IPS-11a (cell line): ENCODE data around the gene PNPLA3.

Source experiments
- H3K4me3 ChIP-seq: one replicate; pipeline ENCODE4 v1.5.1; 2013; ENCODE audit warnings: low read depth, low read length, control low read depth

PNPLA3 gene

DNA sequence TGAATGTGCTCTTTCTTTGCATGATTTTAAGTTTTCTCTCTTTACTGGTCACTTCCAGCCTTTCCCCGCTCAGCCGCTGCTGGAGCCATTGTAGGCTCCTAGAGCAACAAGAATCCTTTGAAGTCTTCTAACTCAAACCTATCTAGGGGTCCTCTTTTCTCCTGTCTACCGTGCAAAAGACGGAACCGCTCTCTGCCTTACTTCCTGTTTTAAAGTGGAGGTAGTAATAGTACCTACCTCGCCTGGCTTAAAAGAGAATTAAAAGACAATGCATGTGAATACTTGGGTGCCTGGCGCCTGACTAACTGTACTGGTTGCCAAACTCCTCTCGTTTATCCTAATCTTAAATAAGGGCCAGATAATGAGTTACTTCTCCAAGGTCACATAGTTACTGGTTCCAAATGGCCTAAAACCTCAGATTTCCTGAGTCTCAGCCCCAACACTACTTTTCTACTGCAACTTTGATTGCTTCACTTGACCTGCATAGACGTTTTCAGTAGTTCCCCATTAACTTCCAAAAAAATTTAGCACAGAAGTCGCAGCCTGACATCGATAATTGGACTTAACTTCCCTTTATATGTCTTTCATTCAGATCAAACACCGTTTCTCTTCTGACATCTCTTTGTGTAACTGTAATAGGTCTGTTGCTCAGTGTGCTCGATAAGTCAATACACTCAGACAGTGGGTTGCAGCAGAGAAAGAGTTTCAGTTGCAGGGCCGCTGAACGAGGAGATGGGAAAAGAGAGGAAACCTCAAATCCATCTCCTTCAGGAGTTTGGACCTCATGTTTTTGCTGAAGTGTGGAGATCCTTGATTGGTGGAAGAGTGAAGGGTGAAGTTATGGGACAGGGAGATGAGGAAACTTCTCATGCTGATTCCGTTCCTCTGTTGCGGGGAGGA is 32.5 kb downstream of the PNPLA3 start:
- peak overlapping the region; percentile 93 for H3K4me3 ChIP-seq

GRCh38 chr22:43956805-43957463 is 33.3 kb downstream of the PNPLA3 start:
- no peak overlapping the region for H3K4me3 ChIP-seq

- H3K4me3 ChIP-seq = no peak overlapping the region
These were observed 34.3 kb downstream of the PNPLA3 start for GRCh38 chr22:43957871-43958270.

DNA sequence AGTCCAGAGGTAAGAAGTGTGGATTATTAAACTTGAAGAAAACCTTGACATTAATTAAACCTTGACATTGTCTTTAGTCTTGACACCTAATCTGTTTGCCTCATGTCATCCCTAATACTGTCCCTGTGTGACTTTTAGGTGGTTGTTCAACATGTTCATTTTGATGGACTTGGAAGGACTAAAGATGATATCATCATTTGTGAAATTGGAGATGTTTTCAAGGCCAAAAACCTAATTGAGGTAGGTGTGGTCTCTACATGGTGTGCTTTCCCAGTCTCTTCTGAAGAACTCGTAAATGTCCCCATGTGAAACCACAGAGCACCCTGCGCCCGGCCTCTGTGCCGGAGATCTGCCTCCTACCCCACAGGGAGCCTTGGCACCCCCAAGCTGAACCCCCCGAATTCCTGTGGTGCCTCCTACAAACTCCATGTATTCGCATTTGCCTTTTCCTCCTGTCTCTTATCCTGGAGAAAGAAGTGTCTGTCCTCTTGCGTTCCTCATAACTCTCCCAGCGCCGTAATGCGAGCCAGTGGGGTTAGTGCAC is 40.8 kb downstream of the PNPLA3 start:
- no peak overlapping the region for H3K4me3 ChIP-seq

- H3K4me3 ChIP-seq = no peak overlapping the region
These were observed 43.5 kb downstream of the PNPLA3 start for GRCh38 chr22:43967069-43967468.

- H3K4me3 ChIP-seq = no peak overlapping the region
These were observed 45.0 kb downstream of the PNPLA3 start for GRCh38 chr22:43968614-43969013.

- no peak overlapping the region for H3K4me3 ChIP-seq
These were observed 45.6 kb downstream of the PNPLA3 start for GRCh38 chr22:43969021-43969878.

- H3K4me3 ChIP-seq = no peak overlapping the region
These were observed 46.6 kb downstream of the PNPLA3 start for GRCh38 chr22:43969989-43970755.

DNA sequence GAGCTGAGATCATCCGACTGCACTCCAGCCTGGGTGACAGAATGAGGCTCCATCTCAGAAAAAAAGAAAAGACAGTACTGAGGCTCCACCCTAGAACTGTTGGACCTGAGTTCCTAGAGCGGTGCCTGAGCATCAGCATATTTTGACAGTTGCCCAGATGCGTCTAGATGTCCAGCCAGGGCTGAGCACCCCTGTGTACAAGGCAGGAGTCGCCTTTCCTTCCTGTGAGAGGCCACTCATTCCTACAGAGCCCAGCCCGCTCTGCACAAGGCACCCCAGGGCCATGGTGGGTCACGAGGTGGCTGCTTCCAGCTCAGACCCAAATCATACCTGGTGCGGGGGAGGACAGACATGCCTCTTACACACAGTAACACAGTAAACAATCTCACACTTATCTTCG is 47.5 kb downstream of the PNPLA3 start:
- H3K4me3 ChIP-seq = no peak overlapping the region

GRCh38 chr22:43972931-43973462 is 49.4 kb downstream of the PNPLA3 start:
- no peak overlapping the region for H3K4me3 ChIP-seq

DNA sequence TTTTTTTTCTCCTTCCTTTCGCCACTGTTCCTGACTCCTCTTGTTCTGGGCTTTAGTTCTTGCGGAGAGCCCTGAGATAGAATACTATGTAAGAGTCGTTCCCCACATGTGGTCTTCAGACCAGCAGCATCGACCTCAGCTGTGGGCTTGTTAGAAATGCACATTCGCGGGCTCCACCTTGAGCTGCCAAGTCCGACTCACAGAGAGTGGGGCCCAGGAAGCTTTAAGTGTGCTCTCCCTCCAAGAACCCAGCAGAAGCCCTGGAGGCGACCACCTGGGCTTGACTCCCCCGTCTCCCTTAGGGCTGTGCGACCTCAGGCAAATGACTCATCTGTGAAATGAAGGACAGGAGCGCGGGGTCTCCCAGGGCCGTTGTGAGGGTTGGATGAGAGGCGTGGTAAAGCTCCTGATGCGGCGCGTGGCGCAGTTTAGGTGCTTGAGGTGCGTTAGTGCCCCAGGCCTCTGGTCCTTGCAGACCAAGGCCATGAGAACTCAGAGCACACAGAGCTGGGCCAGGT is 50.5 kb downstream of the PNPLA3 start:
- H3K4me3 ChIP-seq = no peak overlapping the region

- no peak overlapping the region for H3K4me3 ChIP-seq
These were observed 51.4 kb downstream of the PNPLA3 start for GRCh38 chr22:43975041-43975440.

DNA sequence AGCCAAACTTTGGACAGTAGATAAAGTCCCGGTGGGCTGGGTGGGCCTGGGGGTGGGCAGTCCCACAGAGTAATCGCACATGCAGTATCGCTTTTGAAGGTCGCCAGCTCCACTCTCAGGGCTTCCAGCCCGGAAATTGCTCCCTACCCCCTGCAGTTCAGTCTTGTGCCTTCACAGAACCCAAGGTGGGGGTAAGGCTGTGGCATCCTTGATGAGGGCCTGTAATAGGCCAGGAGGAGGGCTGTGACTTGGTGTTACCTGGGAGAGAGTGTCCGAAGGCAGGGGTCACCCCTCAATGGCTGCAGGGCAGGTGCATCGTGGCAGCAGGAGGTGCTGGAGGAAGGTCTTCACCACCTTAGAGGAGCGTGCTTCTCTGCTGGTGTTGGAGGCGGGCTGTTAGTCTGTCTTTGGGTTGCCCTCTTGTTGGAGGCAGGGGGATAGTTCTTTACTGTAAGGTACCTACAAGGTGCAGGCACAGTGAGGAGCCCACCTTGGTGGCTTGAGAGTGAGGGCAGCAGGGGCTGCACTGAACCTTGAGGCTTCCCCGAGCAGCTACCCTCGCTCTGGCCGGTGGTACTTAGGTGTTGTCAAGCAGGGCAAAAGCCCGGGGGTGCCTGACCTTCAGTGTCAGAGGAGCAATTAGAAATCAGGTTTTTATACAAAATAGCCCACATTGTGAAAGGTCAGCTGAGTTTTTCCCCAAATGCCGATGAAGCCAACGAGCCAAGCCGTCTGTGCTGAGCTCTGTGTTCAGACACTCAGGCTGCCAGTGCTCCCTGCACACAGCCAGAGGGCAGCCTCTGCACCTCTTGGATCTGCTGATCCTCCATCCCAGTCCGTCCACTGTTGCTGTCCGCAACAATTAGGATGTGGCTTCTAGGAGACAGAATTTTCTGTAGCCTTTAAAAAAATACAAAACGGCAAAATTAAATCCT is 53.5 kb downstream of the PNPLA3 start:
- H3K4me3 ChIP-seq = no peak overlapping the region

DNA sequence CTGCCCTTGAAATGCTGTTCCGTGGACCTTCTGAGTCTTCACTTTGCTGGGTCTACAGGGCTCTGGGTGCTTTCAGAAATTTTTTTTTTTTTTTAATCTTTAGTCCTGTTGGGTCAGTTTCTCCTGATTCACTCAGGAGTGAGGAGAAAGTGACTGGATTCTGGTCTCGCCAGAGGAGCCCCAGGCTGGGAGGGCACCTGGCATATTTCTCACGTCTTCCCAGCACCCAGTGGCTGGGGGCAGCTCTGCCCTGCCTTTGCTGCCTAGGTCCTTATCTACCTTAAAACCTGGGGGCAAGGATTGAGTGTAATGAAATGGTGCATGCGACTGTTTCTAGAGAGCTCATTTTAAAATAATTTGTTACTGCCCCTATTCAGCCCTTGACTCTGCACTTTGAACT is 55.0 kb downstream of the PNPLA3 start:
- H3K4me3 ChIP-seq = no peak overlapping the region

GRCh38 chr22:43980579-43980978 is 57.0 kb downstream of the PNPLA3 start:
- H3K4me3 ChIP-seq = no peak overlapping the region

GRCh38 chr22:43980996-43981395 is 57.4 kb downstream of the PNPLA3 start:
- no peak overlapping the region for H3K4me3 ChIP-seq

DNA sequence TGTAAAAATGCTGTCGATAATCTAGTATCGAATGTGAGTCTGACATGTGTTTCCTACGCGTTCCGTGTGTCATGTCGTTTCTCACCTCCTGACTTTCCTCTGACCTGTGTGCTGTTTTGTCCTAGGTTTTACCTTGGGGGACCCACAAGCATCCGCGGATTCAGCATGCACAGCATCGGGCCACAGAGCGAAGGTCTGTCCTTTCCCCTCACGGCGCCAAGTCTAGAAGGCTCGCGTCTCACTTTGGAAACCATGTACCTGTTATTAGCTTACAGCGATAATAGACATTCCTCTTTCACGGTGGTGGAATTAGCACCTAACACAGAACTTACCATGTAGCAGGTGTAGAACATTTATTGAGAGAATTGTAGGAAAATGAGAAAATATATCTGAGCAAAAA is 60.2 kb downstream of the PNPLA3 start:
- no peak overlapping the region for H3K4me3 ChIP-seq

- no peak overlapping the region for H3K4me3 ChIP-seq
These were observed 61.9 kb downstream of the PNPLA3 start for GRCh38 chr22:43985532-43985931.
